Lower leg skin (tissue), 4 donors: ENCODE measurements around the gene IFRD2. TPM values are rescaled to one million over a fixed set of nuclear protein-coding genes. Genes with fewer than 3 reads are reported as not detected.

Experiments used
- DNase-seq, 2 donors: peaks; one replicate each; pipeline ENCODE4 v3.0.0-alpha.2; 2019; ENCODE audit warnings: low spot score in 2 of 2
- H3K4me3 ChIP-seq: fragments of 200-600 bp; sonication (generic); 2 replicates; pipeline ENCODE4 v1.5.1; 2017; ENCODE audit warnings: mild to moderate bottlenecking, low read depth; ENCODE audit not compliant: poor library complexity, severe bottlenecking
- CTCF ChIP-seq, 3 donors: fragments of 450-650 bp; IDR thresholded peaks; one replicate each; pipeline ENCODE4 v1.5.1; 2016; ENCODE audit warnings: antibody characterized with exemption in 3 of 3, mild to moderate bottlenecking in 3 of 3, moderate library complexity in 2 of 3
- POLR2A ChIP-seq, 2 donors: fragments of 450-650 bp; IDR thresholded peaks; one replicate each; pipeline ENCODE4 v1.6.1; 2016 to 2017; ENCODE audit warnings: antibody characterized with exemption in 2 of 2, mild to moderate bottlenecking in 1 of 2, moderate library complexity in 1 of 2
- WGBS, 2 donors: methylation state at CpG; one replicate each; pipeline ENCODE4 v1.1.5; 2018; 5-methylcytosine and 5-hydroxymethylcytosine counted together
- intact Hi-C: fragments of 100-400 bp; cut with DNase I; formaldehyde crosslinking; loops from one replicate; pipeline ENCODE4 v1.15.0; 2023; ENCODE audit warnings: low total_unique reads
- total RNA-seq, 4 donors: library from RNA; depleted of rRNA; stranded (reverse); fragments of >200 nt; gene quantifications; one replicate each; pipeline ENCODE4 v1.1.0, GENCODE V29; 2016

The IFRD2 gene
- total RNA-seq, 4 donors from 2014 or later, result 32.9 to 69.0 (median 39.8) TPM

- intact Hi-C loops, result no loop called here
- TF ChIP-seq POLR2A (IDR thresholded peaks at IDR 0.05) (no peak), CTCF (IDR thresholded peaks at IDR 0.05) (no peak)
- no peak for DNase-seq
- WGBS, 2 donors, result 83% methylated on average over 2 of the region's 2 CpGs; no CpG with 5 or more reads in 1 of the 2 donors
- H3K4me3 ChIP-seq, result no peak overlapping the region
Observed at GRCh38 chr3:50297384-50297775, 5.2 kb upstream of the IFRD2 start.

GRCh38 chr3:50296721-50297383, 4.6 kb upstream of the IFRD2 start:
- no peak for DNase-seq
- intact Hi-C loops, result no loop called here
- TF ChIP-seq CTCF (IDR thresholded peaks at IDR 0.05) (no peak), POLR2A (IDR thresholded peaks at IDR 0.05) (no peak)
- 83 to 89% methylated on average over 7 to 15 of the region's 18 CpGs for WGBS, 2 donors
- no peak overlapping the region for H3K4me3 ChIP-seq

GRCh38 chr3:50295553-50296431, 3.6 kb upstream of the IFRD2 start:
- 86 to 90% methylated on average over 8 of the region's 8 CpGs for WGBS, 2 donors
- no peak for DNase-seq
- intact Hi-C loops, result no loop called here
- TF ChIP-seq CTCF (IDR thresholded peaks at IDR 0.05) (no peak), POLR2A (IDR thresholded peaks at IDR 0.05) (no peak)
- no peak overlapping the region for H3K4me3 ChIP-seq

- intact Hi-C loops, result no loop called here
- no peak overlapping the region for H3K4me3 ChIP-seq
- DNase-seq, result no peak
- no peak for TF ChIP-seq CTCF (IDR thresholded peaks at IDR 0.05)
- TF ChIP-seq POLR2A (IDR thresholded peaks at IDR 0.05), result no peak
- WGBS, 2 donors, result 92% methylated on average over 11 to 18 of the region's 22 CpGs
Observed at GRCh38 chr3:50294492-50295403, 2.5 kb upstream of the IFRD2 start.

GRCh38 chr3:50294089-50294488, 1.9 kb upstream of the IFRD2 start:
- WGBS, 2 donors, result 83 to 89% methylated on average over 4 of the region's 4 CpGs
- no peak for TF ChIP-seq CTCF (IDR thresholded peaks at IDR 0.05)
- no peak for TF ChIP-seq POLR2A (IDR thresholded peaks at IDR 0.05)

More at GRCh38 chr3:50294089-50294488, 1.9 kb upstream of the IFRD2 start:
- intact Hi-C loops, result no loop called here
- DNase-seq, result no peak
- no peak overlapping the region for H3K4me3 ChIP-seq
